ENCODE data around the gene ROBO3. TPM values are rescaled to one million over a fixed set of nuclear protein-coding genes. Genes with fewer than 3 reads are reported as not detected.

The ROBO3 gene
- total RNA-seq, 6 experiments from 2014 or later: 0.80 to 3.6 (median 1.8) TPM

- intact Hi-C loops (cut with DNase I): no loop called here
- Histone ChIP-seq H3K36me3 (no peaks in the 10 kb centered on the region), H3K4me3 (no peak overlapping the region), H3K4me1 (peaks cover 0 to 21% (median 6%) of the 10 kb centered on the region in 4 donors), H3K27ac (no peak overlapping the region), H3K27me3 (no peaks in the 10 kb centered on the region), H3K9me3 (no peaks in the 10 kb centered on the region)
- WGBS (ENCODE audit: insufficient coverage, low coverage, low lambda C conversion rate, missing lambda C conversion rate): 78% methylated on average over 9 of the region's 16 CpGs
- TF ChIP-seq POLR2A (IDR thresholded peaks at IDR 0.05) (no peak), CTCF (IDR thresholded peaks at IDR 0.05) (no peak)
- DNase-seq: peak in 2 of 3 donors; percentile 42 to 49
- no peak for ATAC-seq
These were observed 14.5 kb downstream of the ROBO3 start for GRCh38 chr11:124879493-124880289.

DNA sequence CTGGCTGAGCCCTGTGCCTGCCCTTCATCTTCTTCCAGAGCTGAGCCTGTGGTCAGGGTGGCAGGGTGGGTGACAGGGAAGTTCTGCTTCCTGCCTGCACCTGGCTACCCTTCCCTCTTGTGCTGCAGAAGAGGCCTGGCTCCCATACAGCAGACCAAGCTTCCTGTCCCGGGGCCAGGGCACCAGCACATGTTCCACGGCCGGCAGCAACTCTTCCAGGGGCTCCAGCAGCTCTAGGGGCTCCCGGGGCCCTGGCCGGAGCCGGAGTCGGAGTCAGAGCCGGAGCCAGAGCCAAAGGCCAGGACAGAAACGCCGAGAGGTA, 15.0 kb downstream of the ROBO3 start:
- no peaks in the 10 kb centered on the region for H3K36me3 ChIP-seq
- no peak for TF ChIP-seq CTCF (IDR thresholded peaks at IDR 0.05)
- TF ChIP-seq POLR2A (IDR thresholded peaks at IDR 0.05): no peak
- no peaks in the 10 kb centered on the region for H3K9me3 ChIP-seq
- H3K4me1 ChIP-seq: peaks cover 0 to 21% (median 6%) of the 10 kb centered on the region in 4 donors
- H3K4me3 ChIP-seq: no peak overlapping the region
- peak in 2 of 3 donors; percentile 43 to 54 for DNase-seq
- no CpG with 5 or more reads among the region's 10 CpGs for WGBS (ENCODE audit: insufficient coverage, low coverage, low lambda C conversion rate, missing lambda C conversion rate)
- H3K27ac ChIP-seq: no peak overlapping the region
- no peak for ATAC-seq
- no peaks in the 10 kb centered on the region for H3K27me3 ChIP-seq
- intact Hi-C loops (cut with DNase I): no loop called here

DNA sequence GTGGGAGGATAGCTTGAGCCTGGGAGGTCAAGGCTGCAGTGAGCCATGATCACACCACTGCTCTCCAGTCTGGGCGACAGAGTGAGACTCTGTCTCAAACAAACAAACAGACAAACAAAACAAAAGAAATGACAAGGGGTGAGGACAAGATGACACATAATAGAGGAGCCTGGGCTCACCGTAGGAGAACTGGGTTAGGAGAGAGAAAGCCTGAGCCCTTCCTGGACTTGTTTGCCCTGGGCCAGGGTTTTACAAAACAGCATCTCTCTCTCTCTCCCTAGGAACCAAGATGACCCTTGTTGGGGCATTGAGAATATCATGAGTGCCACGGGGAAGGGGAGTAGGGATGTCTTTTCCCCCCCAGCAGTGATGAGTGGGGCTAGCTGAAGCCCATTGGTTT, 15.7 kb downstream of the ROBO3 start:
- DNase-seq (peak in 1 of 3 donors; percentile 21), ATAC-seq (no peak)
- TF ChIP-seq POLR2A (IDR thresholded peaks at IDR 0.05) (no peak), CTCF (IDR thresholded peaks at IDR 0.05) (no peak)
- Histone ChIP-seq H3K27me3 (no peaks in the 10 kb centered on the region), H3K36me3 (no peaks in the 10 kb centered on the region), H3K27ac (no peak overlapping the region), H3K4me1 (peaks cover 0 to 17% (median 6%) of the 10 kb centered on the region in 4 donors), H3K9me3 (no peaks in the 10 kb centered on the region), H3K4me3 (no peak overlapping the region)
- intact Hi-C loops (cut with DNase I): no loop called here
- WGBS (ENCODE audit: insufficient coverage, low coverage, low lambda C conversion rate, missing lambda C conversion rate): 68% methylated on average over 3 of the region's 3 CpGs

DNA sequence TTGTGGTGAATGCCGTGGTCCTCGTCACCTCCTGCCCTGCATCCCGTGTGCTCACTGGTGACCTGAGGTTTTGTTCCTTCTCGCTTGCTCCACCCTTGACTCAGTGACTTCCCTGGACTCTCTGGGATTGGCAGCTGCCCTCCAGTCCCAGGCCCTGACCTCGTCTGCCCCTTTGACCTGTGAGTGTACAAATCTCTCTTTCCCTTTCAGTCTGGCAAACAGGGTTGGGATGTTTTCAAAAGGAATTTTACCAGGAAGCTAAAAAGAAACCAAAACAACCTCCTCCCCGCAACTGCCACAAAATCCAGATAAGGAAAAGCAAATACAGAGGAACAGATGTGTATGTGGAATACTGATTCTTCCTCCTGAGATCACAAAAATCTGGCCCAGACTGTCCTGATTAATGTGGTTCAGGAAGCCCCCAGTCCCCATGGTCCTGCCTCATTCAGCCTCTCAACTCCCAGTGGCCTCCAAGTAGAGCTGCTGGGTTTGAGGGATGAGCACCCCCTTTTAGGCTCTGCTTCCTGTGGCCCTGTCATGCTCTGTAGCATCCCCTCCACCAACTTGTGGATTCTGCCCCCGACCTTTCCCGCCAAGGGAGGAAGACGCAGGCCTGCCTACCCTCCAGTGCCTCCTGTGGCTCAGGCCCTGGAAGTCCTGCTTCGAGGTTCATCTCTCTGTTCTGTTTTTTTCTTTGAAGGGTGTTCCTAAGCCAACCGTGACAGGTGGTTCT, 17.3 kb downstream of the ROBO3 start:
- no peaks in the 10 kb centered on the region for H3K36me3 ChIP-seq
- intact Hi-C loops (cut with DNase I): no loop called here
- ATAC-seq: peak; percentile 89 to 95 (median 92)

More for the DNA sequence above, 17.3 kb downstream of the ROBO3 start:
- WGBS (ENCODE audit: insufficient coverage, low coverage, low lambda C conversion rate, missing lambda C conversion rate): 32% methylated on average over 6 of the region's 11 CpGs
- Histone ChIP-seq H3K27ac (peak overlapping the region; percentile 65 to 90 (median 84)), H3K4me3 (no peak overlapping the region), H3K9me3 (no peaks in the 10 kb centered on the region), H3K4me1 (peaks cover 0 to 14% (median 6%) of the 10 kb centered on the region in 4 donors), H3K27me3 (no peaks in the 10 kb centered on the region)
- DNase-seq: peak; percentile 75 to 81 (median 80)
- TF ChIP-seq POLR2A (IDR thresholded peaks at IDR 0.05): no peak
- TF ChIP-seq CTCF (IDR thresholded peaks at IDR 0.05): no peak
